GM13977 (cell line): ENCODE measurements around the gene LGR6.

Experiments used
- DNase-seq: peaks from one replicate; pipeline ENCODE4 v3.0.0; 2012; ENCODE audit warnings: low spot score
- in situ Hi-C: fragments of 300-500 bp; cut with MboI; formaldehyde crosslinking; loops from one replicate; pipeline ENCODE4 v1.12.0; 2022; ENCODE audit warnings: low sequenced_read_pairs, low pct_unique_long_range_greater_than_20kb, mixed read lengths, inconsistent platforms; ENCODE audit not compliant: unreplicated experiment
- TF ChIP-seq, protein P1 (sequence below): IDR thresholded peaks from 2 replicates; pipeline ENCODE4 v1.5.1; 2012; ENCODE audit warnings: mild to moderate bottlenecking, control low read depth; ENCODE audit not compliant: insufficient read depth; ENCODE audit errors: extremely low read depth, missing control alignments

Gene LGR6

GRCh38 chr1:202367271-202367670 lies 173.7 kb downstream of the LGR6 start:
- DNase-seq, result no peak
- TF ChIP-seq, protein P1, sequence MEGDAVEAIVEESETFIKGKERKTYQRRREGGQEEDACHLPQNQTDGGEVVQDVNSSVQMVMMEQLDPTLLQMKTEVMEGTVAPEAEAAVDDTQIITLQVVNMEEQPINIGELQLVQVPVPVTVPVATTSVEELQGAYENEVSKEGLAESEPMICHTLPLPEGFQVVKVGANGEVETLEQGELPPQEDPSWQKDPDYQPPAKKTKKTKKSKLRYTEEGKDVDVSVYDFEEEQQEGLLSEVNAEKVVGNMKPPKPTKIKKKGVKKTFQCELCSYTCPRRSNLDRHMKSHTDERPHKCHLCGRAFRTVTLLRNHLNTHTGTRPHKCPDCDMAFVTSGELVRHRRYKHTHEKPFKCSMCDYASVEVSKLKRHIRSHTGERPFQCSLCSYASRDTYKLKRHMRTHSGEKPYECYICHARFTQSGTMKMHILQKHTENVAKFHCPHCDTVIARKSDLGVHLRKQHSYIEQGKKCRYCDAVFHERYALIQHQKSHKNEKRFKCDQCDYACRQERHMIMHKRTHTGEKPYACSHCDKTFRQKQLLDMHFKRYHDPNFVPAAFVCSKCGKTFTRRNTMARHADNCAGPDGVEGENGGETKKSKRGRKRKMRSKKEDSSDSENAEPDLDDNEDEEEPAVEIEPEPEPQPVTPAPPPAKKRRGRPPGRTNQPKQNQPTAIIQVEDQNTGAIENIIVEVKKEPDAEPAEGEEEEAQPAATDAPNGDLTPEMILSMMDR, result no peak
- in situ Hi-C loops, result no loop called here
